ENCODE data around the gene MCC.

GRCh38 chr5:113118765-113119164, 369.5 kb downstream of the MCC start:
- TF ChIP-seq CTCF (IDR thresholded peaks at IDR 0.05) (no peak), POLR2A (IDR thresholded peaks at IDR 0.05) (no peak)

Measured in thyroid gland (tissue), 4 donors.